OCI-LY1 (cell line): Measurements from ENCODE around the gene C1orf159.

Experiments
- EZH2 ChIP-seq: fragments of 200-600 bp; sonication (generic), shearing (Covaris generic); IDR thresholded peaks from 2 replicates; pipeline ENCODE4 v1.8.0; 2017; ENCODE audit warnings: borderline replicate concordance, mixed run types, mild to moderate bottlenecking, antibody characterized with exemption, low read length, moderate library complexity, mixed read lengths
- TF ChIP-seq, protein P1 (sequence below): fragments of 200-600 bp; sonication (generic), shearing (Covaris generic); IDR thresholded peaks from 2 replicates; pipeline ENCODE4 v1.5.1; 2017; ENCODE audit warnings: mild to moderate bottlenecking, antibody characterized with exemption, low read length, moderate library complexity, mixed read lengths

DNA sequence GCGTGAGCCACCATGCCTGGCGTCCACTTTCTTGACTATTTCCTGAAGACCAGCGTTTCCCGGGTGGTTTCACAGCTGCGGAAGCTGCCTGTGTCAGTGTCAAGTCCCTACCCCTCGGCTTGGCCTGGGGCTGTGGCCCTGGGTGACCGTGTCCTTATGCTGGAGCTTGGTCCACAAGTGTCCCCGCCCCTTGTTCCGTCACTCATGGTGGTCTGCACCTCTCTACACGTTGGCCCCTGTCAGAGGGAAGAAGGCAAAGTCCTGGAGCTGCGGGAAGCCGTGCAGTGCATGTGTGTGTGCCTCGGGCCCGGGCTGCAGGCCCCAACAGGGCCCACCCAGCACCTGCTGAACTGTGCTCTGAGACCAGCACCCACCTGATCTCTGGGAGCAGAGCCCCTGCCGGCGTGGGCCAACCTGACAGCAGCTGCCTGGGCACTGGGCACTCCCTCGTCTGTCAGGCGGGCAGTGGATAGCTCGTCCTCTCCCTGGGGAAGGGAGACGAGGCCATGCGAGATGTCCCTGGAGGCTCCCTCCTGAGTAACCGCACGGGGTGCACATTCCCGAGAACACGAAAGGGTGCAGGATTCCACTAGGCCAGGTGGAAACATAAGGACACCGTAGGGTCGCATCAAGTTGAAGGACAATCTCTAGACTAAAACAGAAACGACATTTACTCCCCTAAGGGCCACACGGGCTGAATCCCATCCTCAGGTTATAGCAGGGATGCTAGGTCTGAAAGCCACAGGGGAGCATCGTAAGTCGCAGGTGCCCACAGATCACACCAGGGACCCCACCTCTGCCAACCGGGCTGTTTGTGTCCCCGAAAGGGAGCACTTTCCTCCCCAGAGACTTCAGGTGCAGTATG lies 2.4 kb upstream of the C1orf159 start:
- TF ChIP-seq, protein P1, sequence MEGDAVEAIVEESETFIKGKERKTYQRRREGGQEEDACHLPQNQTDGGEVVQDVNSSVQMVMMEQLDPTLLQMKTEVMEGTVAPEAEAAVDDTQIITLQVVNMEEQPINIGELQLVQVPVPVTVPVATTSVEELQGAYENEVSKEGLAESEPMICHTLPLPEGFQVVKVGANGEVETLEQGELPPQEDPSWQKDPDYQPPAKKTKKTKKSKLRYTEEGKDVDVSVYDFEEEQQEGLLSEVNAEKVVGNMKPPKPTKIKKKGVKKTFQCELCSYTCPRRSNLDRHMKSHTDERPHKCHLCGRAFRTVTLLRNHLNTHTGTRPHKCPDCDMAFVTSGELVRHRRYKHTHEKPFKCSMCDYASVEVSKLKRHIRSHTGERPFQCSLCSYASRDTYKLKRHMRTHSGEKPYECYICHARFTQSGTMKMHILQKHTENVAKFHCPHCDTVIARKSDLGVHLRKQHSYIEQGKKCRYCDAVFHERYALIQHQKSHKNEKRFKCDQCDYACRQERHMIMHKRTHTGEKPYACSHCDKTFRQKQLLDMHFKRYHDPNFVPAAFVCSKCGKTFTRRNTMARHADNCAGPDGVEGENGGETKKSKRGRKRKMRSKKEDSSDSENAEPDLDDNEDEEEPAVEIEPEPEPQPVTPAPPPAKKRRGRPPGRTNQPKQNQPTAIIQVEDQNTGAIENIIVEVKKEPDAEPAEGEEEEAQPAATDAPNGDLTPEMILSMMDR: no peak
- TF ChIP-seq EZH2: no peak
